NCI-H446 (cell line): ENCODE results near the gene CDC42EP4.
"Not testable (repeated sequence)": the region's sequence is repeated elsewhere in the genome, so short reads cannot be mapped to it uniquely, and the experiment has no call there.

Experiments
- DNase-seq, 2 experiments: peaks; one replicate each; lab custom pipeline; 2025; lab: John Stamatoyannopoulos, UW

The CDC42EP4 gene

DNA sequence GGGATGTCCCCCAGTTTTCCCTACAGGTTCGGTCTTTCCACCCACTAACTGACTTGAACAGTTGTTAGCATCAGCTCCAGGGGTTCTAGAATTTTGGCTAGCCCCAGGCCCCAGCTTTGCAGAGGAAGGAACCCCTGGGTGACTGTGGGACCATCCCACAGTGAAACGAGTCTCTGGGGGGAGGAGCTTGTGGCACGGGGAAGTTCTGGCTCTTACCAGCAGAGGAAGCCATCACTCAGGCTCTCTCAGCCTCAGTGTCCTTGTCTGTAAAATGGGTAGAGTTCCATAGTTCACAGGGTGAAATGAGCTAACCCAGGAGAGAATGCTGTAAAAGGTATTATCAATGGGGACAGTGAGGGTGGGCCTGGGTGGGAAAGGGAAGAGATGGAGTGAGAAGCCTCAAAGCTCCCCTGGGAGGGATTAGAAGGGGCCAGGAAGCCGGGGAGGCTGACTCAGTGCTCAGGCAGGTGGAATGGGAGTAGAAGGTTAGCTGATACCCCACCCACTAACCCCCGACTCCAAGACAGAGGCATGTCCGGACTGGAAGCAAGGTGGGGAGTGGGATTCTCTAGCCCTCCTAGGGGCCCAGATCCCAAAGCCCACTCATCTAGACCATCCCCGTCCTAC, 30.9 kb upstream of the CDC42EP4 start:
- DNase-seq: no peak

- DNase-seq: peak in 1 of 2 experiments; percentile 13
Observed at GRCh38 chr17:73342050-73342522, 30.3 kb upstream of the CDC42EP4 start.

- DNase-seq: no peak
Observed at GRCh38 chr17:73341350-73342049, 29.7 kb upstream of the CDC42EP4 start.

- no peak for DNase-seq
Observed at GRCh38 chr17:73340093-73340596, 28.3 kb upstream of the CDC42EP4 start.

DNA sequence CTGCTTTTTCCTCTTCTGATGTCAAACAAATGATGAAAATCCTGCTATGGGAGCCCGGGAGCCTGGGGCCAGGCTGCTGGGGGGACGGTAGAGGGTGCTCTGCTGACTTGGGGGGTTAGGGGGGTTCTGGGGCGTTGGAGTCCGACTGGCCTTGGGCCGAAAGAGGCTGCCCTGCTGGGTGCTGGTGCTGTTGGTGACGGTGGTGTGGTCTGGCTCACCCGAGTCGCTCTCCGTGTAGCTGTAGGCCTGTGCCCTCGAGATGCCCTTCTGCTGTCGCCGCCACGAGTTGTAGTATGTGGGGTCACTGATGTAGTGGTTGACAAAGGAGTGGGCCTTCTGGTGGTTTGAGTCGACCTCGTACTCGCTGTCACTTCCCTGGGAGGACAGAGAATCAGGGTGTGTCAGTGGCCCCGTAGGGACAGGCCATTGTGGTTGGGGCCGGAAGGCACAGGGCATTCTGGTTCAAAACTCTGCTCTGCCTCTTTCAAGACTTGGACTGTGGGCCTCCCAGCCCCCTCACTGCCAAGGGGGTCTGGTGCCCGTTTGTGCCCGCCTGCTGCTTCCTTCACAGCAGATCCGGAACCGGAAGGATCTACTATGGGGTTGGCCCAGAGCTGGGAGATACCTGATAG, 26.9 kb upstream of the CDC42EP4 start:
- no peak for DNase-seq

DNA sequence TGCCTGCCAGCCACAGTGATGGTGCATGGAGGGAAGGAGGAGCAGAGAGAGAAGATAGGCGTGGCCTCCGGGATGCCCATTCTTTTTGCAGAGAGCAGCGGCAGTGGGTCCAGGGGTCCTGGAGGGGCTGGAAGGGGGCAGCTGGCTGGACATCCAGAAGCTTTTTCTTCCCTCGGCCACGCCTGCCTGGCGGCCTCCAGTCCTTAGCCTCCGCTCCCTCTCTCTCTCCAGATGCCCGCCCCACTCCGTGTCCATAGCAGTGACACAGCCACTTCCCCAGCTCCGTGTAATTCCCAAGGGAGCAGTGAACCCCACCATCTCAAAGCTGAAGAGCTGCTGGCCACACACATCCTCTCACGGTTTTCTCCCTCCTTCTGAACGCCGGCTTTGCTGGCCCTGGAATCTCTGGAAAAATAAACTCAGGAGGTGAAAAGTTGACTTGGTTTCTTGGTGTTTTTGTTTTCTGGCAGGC, 26.3 kb upstream of the CDC42EP4 start:
- no peak for DNase-seq

- DNase-seq: no peak
Observed at GRCh38 chr17:73337330-73337710, 25.5 kb upstream of the CDC42EP4 start.

- no peak for DNase-seq
Observed at GRCh38 chr17:73336408-73337329, 24.9 kb upstream of the CDC42EP4 start.

- no peak for DNase-seq
Observed at GRCh38 chr17:73335591-73336407, 24.0 kb upstream of the CDC42EP4 start.

DNA sequence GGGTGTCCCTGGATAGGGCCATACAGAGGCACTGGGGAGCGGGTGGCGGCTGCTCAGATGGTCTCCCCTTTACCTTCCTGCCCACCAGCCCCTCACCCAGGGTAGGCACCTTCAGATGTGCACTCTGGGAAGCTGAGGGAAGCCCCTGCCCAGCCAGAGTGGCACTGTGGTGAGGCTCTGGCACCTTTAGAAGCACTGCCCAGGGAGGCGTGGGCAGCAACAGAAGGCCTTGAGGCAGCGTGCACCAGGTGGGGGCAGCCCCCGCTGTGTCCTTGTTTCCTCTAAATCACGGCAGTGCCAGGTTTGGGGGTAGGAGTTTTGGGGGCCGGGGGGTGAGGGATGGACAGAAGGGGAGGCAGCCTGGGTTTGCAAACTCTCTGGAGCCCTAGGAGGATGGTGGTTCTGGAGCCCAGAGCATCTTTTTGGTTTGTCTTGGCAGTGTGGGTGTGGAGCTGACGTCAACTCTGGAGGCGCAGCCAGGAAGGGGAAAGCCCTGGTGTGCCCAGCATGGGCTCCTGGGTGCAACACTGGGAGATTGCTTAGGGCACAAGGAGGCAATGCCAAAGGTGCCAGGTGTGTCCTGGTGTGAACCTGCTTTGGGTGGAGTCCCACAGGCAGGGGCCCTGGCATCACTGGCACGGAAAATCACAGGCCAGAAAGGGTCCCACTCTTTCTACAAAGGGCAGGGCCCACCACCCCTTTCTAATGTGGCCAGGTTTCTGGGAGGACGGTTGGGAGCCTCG, 23.1 kb upstream of the CDC42EP4 start:
- DNase-seq: no peak

DNA sequence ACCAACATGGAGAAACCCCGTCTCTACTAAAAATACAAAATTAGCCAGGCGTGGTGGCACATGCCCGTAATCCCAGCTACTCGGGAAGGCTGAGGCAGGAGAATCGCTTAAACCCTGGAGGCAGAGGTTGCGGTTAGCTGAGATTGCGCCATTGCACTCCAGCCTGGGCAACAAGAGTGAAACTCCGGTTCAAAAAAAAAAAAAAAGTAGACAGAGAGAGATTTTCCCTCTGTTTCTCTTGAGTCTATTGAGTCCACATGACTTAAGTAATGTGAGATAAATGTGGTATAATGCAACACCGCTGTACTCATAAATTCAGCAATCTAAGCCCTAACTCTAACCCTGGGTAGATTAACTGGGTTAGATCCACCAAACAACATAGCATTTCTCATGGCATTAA, 21.6 kb upstream of the CDC42EP4 start:
- DNase-seq: not testable (repeated sequence)

GRCh38 chr17:73331060-73331459, 19.3 kb upstream of the CDC42EP4 start:
- DNase-seq: no peak

- DNase-seq: no peak
Observed at GRCh38 chr17:73327676-73328075, 15.9 kb upstream of the CDC42EP4 start.

DNA sequence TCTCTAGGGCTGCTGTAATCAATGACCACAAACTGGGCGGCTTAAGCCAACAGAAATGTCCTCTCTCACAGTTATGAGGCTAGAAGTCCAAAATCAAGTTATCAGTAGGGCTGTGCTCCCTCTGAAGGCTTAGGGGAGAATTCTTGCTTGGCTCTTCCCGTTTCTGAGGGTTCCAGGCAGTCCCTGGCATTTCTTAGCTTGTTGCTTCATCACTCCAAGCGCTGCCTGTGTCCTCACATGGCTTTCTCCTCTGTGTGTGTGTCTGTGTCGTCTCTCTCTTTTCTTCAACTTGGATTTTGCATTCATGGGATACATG, 13.7 kb upstream of the CDC42EP4 start:
- no peak for DNase-seq

DNA sequence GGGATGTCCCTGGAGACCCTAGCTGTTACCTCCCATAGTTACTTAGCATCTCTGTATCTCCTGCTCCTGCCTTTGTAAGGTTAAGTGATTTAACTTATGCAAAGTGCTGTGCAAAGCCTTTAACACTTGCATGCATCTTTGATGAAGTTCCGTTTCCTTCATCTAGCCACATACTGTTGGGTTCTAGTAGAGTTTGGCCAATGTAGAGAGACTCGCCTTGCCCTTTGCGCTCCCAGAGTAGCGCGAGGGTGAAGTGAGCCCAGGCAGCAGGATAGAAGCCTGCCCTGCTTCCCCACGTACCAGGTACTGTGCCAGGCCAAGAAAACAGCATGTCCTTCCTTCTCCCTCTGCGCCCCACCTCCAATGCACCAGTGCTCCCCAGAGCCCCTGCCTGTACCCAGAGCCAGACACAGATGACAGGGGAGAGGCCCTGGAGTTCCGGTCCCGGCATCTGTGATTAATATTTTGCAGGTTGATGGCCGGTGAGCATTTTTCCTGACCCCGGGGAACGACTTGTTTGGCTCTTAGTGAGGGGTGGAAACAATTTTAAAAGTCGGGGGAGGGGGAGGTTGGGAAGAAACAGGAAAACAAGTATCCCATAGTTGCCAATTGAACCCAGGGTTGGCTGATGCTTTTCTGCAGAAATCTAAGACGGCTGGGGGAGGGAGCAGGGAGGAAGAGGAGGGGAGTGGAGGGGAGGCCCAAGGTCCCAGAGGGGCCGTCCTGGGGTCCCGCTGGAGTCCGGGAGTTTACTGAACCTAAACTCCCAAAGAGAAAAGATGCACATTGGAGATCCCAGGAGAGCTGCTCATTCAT, 13.1 kb upstream of the CDC42EP4 start:
- no peak for DNase-seq

GRCh38 chr17:73324160-73324475, 12.3 kb upstream of the CDC42EP4 start:
- DNase-seq: no peak

DNA sequence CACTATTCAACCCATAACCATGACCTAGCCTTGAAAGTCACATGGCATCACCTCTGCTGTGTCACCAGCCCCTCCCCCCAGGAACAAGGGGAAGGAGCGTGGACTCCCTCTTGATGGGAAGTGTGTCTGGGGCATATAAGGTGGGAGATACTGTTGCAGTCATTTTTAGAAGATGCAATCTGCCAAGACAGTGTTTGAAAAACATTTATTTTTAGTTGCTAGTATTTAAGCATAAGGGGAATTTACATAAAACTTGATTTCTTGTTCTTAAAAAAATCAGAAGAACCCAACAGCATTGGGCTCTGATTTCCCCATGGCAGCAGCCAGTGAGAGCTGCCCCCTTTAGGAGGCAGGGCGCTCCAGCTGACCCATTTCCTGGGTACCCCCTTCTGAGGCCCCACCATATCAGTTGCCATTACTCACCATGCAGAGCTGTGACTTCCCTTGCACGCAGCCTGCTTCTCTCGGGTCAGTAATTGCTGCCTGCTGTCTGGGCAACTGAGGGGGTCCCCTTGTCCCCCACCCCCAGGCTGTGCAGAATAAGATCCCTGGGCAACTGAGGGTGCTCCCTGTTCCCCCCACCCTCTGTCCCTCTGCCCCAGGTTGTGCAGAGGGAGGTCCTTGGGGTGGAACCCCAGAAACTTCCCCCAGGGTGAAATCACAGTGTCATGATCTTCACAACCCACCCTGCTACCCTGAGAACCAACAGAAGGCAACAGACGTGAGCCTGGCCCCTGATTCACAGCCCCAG, 11.8 kb upstream of the CDC42EP4 start:
- DNase-seq: no peak

- DNase-seq: no peak
Observed at GRCh38 chr17:73320601-73321264, 8.9 kb upstream of the CDC42EP4 start.
